ENCODE measurements around the gene ARVCF.
A peak's percentile ranks its signal among the peaks of the same experiment; 100 is the strongest.

The ARVCF gene

DNA sequence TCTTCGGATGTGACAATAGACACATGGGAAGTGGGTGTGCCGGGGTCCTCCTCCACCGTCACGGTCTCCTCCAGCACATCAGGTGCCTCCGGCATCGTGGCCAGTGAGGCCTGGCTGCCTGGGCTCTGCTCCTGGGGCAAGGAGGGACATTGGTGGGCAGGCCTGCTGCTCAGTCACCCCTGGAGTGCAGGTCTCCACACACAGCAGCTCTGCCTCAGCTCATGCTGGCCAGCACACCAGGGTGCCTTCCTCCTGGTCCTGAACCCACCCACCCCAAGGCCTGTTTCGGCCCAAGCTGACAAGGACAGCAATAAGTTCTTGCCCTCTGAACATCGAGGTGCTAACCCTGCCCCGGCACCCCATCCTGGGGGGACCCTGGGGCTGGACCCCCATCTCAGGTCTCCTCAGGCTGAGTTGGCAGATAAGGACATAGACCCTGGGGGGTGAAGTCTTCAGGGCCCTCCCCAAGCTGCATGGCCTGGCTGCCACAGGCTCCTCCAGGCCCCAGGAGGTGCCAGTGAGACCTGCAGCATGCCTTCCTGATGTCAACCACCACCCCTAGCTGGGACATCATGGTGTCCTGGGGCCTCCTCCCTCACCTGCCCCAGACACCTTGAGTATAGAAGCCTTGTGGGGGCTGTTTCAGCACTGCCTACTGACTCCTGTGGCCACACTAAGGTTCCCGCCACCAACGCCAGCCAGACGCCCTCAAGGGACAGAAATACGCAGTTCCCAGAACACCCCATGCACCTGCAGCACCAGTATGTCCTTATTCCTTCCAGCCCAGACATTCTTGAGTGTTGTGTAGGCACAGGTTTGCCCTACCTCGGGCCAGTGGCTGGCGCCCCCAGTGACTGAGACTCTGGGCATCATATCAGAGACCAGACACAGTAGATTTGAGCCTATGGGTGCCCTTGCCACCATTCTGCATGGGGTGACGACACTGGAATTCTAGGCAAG is 34.4 kb downstream of the ARVCF start:
- Histone ChIP-seq H2AK5ac (ENCODE audit: low read length) (no peak overlapping the region), H3K23ac (ENCODE audit: low read length) (no peak overlapping the region), H4K8ac (ENCODE audit: low read depth, low read length) (no peak overlapping the region), H4K12ac (ENCODE audit: low read depth, low read length) (no peak overlapping the region), H3K36me3 (ENCODE audit: control insufficient read depth in 1 of 2, insufficient read depth in 2 of 2, low read length in 2 of 2) (peaks cover 4 to 10% of the 10 kb centered on the region in 2 experiments), H3K4me2 (ENCODE audit: low read length) (no peak overlapping the region), H3K27me3 (ENCODE audit: insufficient read depth, low read length) (no peaks in the 10 kb centered on the region), H4K91ac (ENCODE audit: low read depth, low read length) (no peak overlapping the region), H2BK5ac (ENCODE audit: low read depth, low read length, poor library complexity) (no peak overlapping the region), H2AFZ (ENCODE audit: insufficient read depth, low read length, poor library complexity) (no peak overlapping the region), H2BK12ac (ENCODE audit: low read length) (no peak overlapping the region), H3K9ac (ENCODE audit: low read length) (no peak overlapping the region), H3K4me1 (ENCODE audit: control insufficient read depth in 1 of 2, insufficient read depth in 2 of 2, low read length in 2 of 2) (peaks cover 13 to 14% of the 10 kb centered on the region in 2 experiments), H3K9me3 (ENCODE audit: insufficient read depth, low read depth, low read length) (peaks cover 2% of the 10 kb centered on the region), H2BK120ac (ENCODE audit: insufficient read depth, low read length, poor library complexity) (no peak overlapping the region), H3K4ac (ENCODE audit: low read depth, low read length) (no peak overlapping the region), H3K14ac (ENCODE audit: low read length) (no peak overlapping the region), H3K27ac (ENCODE audit: low read depth, low read length) (no peak overlapping the region), H3K79me2 (ENCODE audit: control insufficient read depth, insufficient read depth, low read length, poor library complexity) (peaks cover 2% of the 10 kb centered on the region), H3K79me1 (ENCODE audit: low read length) (no peaks in the 10 kb centered on the region), H3K4me3 (ENCODE audit: low read depth, low read length) (no peak overlapping the region), H3K18ac (ENCODE audit: low read length) (no peak overlapping the region)
- WGBS (ENCODE audit: extremely low coverage, insufficient coverage, insufficient read length), result no CpG with 5 or more reads among the region's 16 CpGs
- no peak for DNase-seq

DNA sequence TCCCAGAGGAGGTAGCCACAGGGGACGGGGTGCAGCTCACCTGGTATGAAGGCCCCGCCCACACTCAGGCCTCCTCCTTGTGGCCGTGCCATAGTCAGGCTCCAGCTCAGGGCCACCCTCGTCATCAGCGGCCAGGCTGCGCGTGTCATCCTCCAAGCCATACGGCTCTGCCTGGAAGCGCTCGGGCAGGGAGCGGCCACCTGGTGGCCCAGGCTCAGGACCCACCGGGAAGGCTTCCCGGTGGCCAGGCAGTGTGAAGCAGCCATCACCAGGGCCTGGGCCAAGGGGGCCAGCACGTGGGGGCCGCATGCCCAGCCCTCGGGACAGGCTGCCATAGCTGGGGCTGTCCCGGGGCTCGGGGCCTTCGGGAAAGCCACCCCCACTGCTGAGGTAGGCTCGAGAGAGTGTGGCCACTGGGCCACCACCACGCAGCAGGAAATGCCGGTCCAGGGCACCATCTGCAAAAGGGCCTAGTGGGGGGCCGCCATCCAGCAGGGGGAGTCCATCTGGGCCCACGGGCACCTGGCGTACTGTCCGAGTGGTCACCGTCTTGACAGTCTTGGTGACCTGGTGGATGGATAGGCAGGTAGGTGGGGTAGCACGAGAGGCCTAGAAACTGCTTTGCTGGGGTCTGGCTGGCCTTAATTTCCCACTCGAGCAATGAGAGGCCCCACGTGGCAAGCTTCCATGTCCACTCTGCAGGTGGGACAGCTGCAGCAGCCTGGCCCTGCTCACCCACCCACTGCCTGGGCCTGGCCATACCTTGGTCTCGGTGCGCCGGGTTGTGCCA is 35.3 kb downstream of the ARVCF start:
- Histone ChIP-seq H3K9me3 (ENCODE audit: insufficient read depth, low read depth, low read length) (peaks cover 2% of the 10 kb centered on the region), H3K4me3 (ENCODE audit: low read depth, low read length) (no peak overlapping the region), H3K27ac (ENCODE audit: low read depth, low read length) (no peak overlapping the region), H3K4ac (ENCODE audit: low read depth, low read length) (no peak overlapping the region), H2BK5ac (ENCODE audit: low read depth, low read length, poor library complexity) (no peak overlapping the region), H3K4me1 (ENCODE audit: control insufficient read depth in 1 of 2, insufficient read depth in 2 of 2, low read length in 2 of 2) (peaks cover 9 to 11% of the 10 kb centered on the region in 2 experiments), H3K36me3 (ENCODE audit: control insufficient read depth in 1 of 2, insufficient read depth in 2 of 2, low read length in 2 of 2) (peaks cover 4 to 10% of the 10 kb centered on the region in 2 experiments), H3K27me3 (ENCODE audit: insufficient read depth, low read length) (no peaks in the 10 kb centered on the region), H2AFZ (ENCODE audit: insufficient read depth, low read length, poor library complexity) (no peak overlapping the region), H3K79me1 (ENCODE audit: low read length) (no peaks in the 10 kb centered on the region), H4K91ac (ENCODE audit: low read depth, low read length) (no peak overlapping the region), H3K79me2 (ENCODE audit: control insufficient read depth, insufficient read depth, low read length, poor library complexity) (no peaks in the 10 kb centered on the region), H4K8ac (ENCODE audit: low read depth, low read length) (no peak overlapping the region), H3K18ac (ENCODE audit: low read length) (no peak overlapping the region), H2BK120ac (ENCODE audit: insufficient read depth, low read length, poor library complexity) (no peak overlapping the region), H2BK12ac (ENCODE audit: low read length) (no peak overlapping the region), H2AK5ac (ENCODE audit: low read length) (no peak overlapping the region), H3K14ac (ENCODE audit: low read length) (no peak overlapping the region), H3K9ac (ENCODE audit: low read length) (no peak overlapping the region), H4K12ac (ENCODE audit: low read depth, low read length) (no peak overlapping the region), H3K4me2 (ENCODE audit: low read length) (no peak overlapping the region), H3K23ac (ENCODE audit: low read length) (no peak overlapping the region)
- no CpG with 5 or more reads among the region's 33 CpGs for WGBS (ENCODE audit: extremely low coverage, insufficient coverage, insufficient read length)
- no peak for DNase-seq

DNA sequence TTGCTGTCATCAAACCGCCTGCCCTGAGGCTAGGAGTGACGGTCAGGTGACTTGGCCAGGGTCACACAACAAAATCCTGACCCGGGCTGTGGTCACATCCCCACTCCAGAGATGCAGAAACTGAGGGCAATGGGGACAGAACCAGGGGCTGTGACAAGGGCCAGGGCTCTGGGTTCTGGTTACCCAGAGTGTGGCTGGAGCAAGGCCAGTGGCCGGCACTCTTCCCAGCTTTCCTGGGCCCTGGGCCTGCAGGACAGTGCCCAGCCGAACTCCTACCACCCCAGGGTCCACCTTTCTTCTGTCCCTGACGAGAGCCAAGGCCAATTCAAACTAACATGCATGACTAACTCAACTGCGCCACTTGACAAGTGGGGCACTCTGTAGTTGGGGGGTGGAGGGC is 35.9 kb downstream of the ARVCF start:
- Histone ChIP-seq H2AK5ac (ENCODE audit: low read length) (no peak overlapping the region), H3K14ac (ENCODE audit: low read length) (no peak overlapping the region), H2BK12ac (ENCODE audit: low read length) (no peak overlapping the region), H4K8ac (ENCODE audit: low read depth, low read length) (no peak overlapping the region), H3K27me3 (ENCODE audit: insufficient read depth, low read length) (no peaks in the 10 kb centered on the region), H3K36me3 (ENCODE audit: control insufficient read depth in 1 of 2, insufficient read depth in 2 of 2, low read length in 2 of 2) (peaks cover 4 to 10% of the 10 kb centered on the region in 2 experiments), H3K79me2 (ENCODE audit: control insufficient read depth, insufficient read depth, low read length, poor library complexity) (no peaks in the 10 kb centered on the region), H3K79me1 (ENCODE audit: low read length) (no peaks in the 10 kb centered on the region), H3K4me1 (ENCODE audit: control insufficient read depth in 1 of 2, insufficient read depth in 2 of 2, low read length in 2 of 2) (peaks cover 3 to 5% of the 10 kb centered on the region in 2 experiments), H4K12ac (ENCODE audit: low read depth, low read length) (no peak overlapping the region), H3K9ac (ENCODE audit: low read length) (no peak overlapping the region), H3K27ac (ENCODE audit: low read depth, low read length) (no peak overlapping the region), H2BK120ac (ENCODE audit: insufficient read depth, low read length, poor library complexity) (no peak overlapping the region), H3K23ac (ENCODE audit: low read length) (no peak overlapping the region), H3K4me3 (ENCODE audit: low read depth, low read length) (no peak overlapping the region), H3K9me3 (ENCODE audit: insufficient read depth, low read depth, low read length) (peaks cover 2% of the 10 kb centered on the region), H3K4me2 (ENCODE audit: low read length) (no peak overlapping the region), H4K91ac (ENCODE audit: low read depth, low read length) (no peak overlapping the region), H2BK5ac (ENCODE audit: low read depth, low read length, poor library complexity) (no peak overlapping the region), H3K18ac (ENCODE audit: low read length) (no peak overlapping the region), H3K4ac (ENCODE audit: low read depth, low read length) (no peak overlapping the region), H2AFZ (ENCODE audit: insufficient read depth, low read length, poor library complexity) (no peak overlapping the region)
- peak in 1 of 2 donors; percentile 33 for DNase-seq
- no CpG with 5 or more reads among the region's 7 CpGs for WGBS (ENCODE audit: extremely low coverage, insufficient coverage, insufficient read length)

DNA sequence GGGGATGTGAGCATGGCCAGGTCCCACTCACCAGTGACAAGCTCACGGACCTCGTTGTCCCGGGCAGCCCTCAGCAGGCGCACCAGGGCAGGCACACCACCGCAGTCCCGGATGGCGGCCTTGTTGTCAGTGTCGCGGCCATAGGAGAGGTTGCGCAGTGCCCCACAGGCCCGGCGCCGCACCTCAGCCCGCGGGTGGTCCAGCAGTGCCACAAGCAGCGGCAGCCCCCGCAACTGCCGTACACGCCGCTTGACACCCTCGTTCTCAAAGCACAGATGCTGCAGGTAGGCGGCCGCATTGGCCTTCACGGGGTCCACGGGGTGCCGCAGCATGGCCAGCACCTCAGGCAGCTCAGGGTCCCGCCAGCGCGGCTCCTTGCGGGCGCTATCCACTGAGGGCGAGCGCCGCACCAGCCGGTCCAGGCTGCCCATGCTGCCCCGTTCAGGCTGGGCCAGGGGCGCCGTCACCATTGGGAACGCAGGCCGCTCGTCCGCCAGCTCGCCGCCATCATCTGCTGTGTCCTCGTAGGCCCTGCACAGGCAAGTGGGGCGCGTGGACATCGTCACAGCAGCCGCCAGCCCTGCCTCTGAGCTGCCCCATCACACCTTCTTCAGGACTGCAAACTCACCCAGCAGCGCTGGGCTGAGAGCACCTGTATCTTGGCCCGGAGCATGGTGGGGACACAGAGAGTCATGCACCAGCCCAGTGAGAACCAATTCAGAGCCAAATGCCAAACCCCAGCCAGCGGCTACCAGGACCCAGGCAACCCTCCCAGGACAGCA is 36.7 kb downstream of the ARVCF start:
- peaks cover 4 to 10% of the 10 kb centered on the region in 2 experiments for H3K36me3 ChIP-seq (ENCODE audit: control insufficient read depth in 1 of 2, insufficient read depth in 2 of 2, low read length in 2 of 2)
- no peaks in the 10 kb centered on the region for H3K79me1 ChIP-seq (ENCODE audit: low read length)
- H4K8ac ChIP-seq (ENCODE audit: low read depth, low read length), result no peak overlapping the region
- no peak overlapping the region for H2AK5ac ChIP-seq (ENCODE audit: low read length)
- H4K12ac ChIP-seq (ENCODE audit: low read depth, low read length), result no peak overlapping the region
- no peak overlapping the region for H3K9ac ChIP-seq (ENCODE audit: low read length)
- DNase-seq, result no peak
- H3K4me3 ChIP-seq (ENCODE audit: low read depth, low read length), result peak overlapping the region; percentile 31
- no peak overlapping the region for H3K27ac ChIP-seq (ENCODE audit: low read depth, low read length)
- no peak overlapping the region for H2AFZ ChIP-seq (ENCODE audit: insufficient read depth, low read length, poor library complexity)
- H4K91ac ChIP-seq (ENCODE audit: low read depth, low read length), result no peak overlapping the region
- no peak overlapping the region for H2BK12ac ChIP-seq (ENCODE audit: low read length)
- WGBS (ENCODE audit: extremely low coverage, insufficient coverage, insufficient read length), result no CpG with 5 or more reads among the region's 52 CpGs
- no peaks in the 10 kb centered on the region for H3K27me3 ChIP-seq (ENCODE audit: insufficient read depth, low read length)
- H3K23ac ChIP-seq (ENCODE audit: low read length), result no peak overlapping the region
- H2BK120ac ChIP-seq (ENCODE audit: insufficient read depth, low read length, poor library complexity), result no peak overlapping the region
- no peaks in the 10 kb centered on the region for H3K79me2 ChIP-seq (ENCODE audit: control insufficient read depth, insufficient read depth, low read length, poor library complexity)
- no peak overlapping the region for H3K4me2 ChIP-seq (ENCODE audit: low read length)
- H3K14ac ChIP-seq (ENCODE audit: low read length), result no peak overlapping the region
- H3K18ac ChIP-seq (ENCODE audit: low read length), result no peak overlapping the region
- H2BK5ac ChIP-seq (ENCODE audit: low read depth, low read length, poor library complexity), result no peak overlapping the region
- H3K4ac ChIP-seq (ENCODE audit: low read depth, low read length), result no peak overlapping the region
- H3K9me3 ChIP-seq (ENCODE audit: insufficient read depth, low read depth, low read length), result peaks cover 2% of the 10 kb centered on the region
- H3K4me1 ChIP-seq (ENCODE audit: control insufficient read depth in 1 of 2, insufficient read depth in 2 of 2, low read length in 2 of 2), result peaks cover 5 to 10% of the 10 kb centered on the region in 2 experiments
